ENCODE measurements around the gene POLR2J2. TPM values are rescaled to one million over a fixed set of nuclear protein-coding genes. Genes with fewer than 3 reads are reported as not detected.
"Not testable (repeated sequence)": the region's sequence is repeated elsewhere in the genome, so short reads cannot be mapped to it uniquely, and the experiment has no call there.

Gene POLR2J2
- polyA plus RNA-seq, 1 donor: 6.7 TPM

DNA sequence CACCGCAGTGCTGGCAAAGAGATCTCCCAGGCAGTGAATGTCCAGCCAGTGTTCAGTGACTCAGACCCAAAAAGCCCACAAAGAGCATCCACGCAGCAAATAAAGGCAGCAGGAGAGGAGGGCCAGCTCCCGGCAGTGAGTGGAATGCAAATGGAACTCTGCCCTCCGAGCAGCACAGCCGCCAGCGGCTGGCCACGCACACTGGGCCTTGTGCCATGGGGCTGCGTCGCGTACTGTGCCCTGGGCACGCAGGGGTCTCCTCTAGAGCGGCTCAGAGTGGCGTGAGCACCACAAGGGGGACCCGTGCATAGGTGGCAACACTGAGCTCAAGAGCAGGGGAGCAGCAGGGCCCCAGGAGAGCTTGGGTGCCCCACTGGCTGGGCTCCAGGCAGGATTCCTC is 3.9 kb downstream of the POLR2J2 start:
- not testable (repeated sequence) for DNase-seq

GRCh38 chr7:102666850-102667249 is 4.6 kb downstream of the POLR2J2 start:
- DNase-seq: not testable (repeated sequence)

- DNase-seq: not testable (repeated sequence)
Measured at GRCh38 chr7:102664765-102665164, 6.7 kb downstream of the POLR2J2 start.

- not testable (repeated sequence) for DNase-seq
Measured at GRCh38 chr7:102649924-102650323, 21.5 kb downstream of the POLR2J2 start, which contains the start of gene SPDYE2B. SPDYE2B (plus strand) TSS chr7:102650319; CDS start chr7:102652349, 2,030 bp downstream.

DNA sequence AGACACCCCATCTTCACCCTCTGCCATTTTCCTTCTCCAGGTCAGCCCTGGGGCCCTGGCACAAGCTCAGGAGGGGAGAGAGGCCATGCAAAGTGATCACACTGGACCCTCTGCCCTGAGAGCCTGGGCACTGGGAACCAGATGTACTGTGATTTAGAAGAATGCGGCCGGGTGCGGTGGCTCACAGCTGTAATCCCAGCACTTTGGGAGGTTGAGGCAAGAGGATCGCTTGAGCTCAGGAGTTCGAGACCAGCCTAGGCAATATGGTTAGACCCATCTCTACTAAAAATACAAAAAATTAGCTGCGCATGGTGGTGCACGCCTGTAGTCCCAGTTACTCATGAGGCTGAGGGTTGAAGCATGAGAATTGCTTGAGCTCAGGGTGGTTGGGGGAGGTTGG is 23.6 kb downstream of the POLR2J2 start:
- DNase-seq: not testable (repeated sequence)

DNA sequence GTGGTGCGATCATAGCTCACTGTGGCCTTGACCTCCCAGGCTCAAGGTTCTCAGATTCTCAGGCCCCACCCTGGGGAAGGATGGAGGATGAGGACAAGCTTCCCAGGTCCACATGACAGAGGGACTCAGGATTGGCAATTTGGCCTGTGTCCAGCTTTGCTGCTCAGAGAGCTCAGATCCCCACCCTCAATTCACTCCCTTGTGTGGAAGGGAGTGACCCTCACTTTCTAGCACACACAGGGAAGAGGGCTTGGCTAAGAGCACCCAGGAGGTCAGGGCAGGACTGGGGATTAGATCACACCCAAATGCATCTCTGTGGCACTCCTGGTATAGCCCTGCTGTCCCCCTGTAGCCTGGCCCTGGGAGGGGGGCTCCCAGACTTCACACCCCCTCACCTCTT is 28.1 kb downstream of the POLR2J2 start:
- DNase-seq: not testable (repeated sequence)

- not testable (repeated sequence) for DNase-seq
Measured at GRCh38 chr7:102642691-102643090, 28.8 kb downstream of the POLR2J2 start, which contains the start of gene UPK3BL1. UPK3BL1 (minus strand) TSS chr7:102642791; CDS start chr7:102642741, 50 bp downstream.

DNA sequence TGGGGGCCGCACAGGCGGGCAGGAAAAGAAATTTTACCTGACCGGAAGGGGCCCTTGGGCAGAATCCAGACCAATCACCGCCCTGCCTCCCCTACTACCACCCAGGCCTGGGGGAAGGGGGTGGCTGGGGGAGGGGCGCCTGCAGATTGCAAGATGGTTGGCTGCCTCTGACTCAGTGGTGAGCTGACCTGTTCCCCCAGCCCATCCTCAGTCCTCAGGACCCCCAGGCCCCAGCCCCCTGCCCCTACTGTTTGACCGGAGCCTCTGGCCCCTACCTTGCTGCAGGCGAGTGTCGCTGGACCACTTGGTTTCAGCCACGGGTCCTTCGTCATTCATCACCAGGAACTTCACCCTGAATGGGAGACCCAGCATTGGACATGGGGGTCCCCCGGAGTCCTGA is 32.6 kb downstream of the POLR2J2 start:
- DNase-seq: not testable (repeated sequence)

GRCh38 chr7:102636956-102637355 is 34.5 kb downstream of the POLR2J2 start:
- DNase-seq: not testable (repeated sequence)

GRCh38 chr7:102635354-102635753 is 36.1 kb downstream of the POLR2J2 start:
- DNase-seq: not testable (repeated sequence)

DNA sequence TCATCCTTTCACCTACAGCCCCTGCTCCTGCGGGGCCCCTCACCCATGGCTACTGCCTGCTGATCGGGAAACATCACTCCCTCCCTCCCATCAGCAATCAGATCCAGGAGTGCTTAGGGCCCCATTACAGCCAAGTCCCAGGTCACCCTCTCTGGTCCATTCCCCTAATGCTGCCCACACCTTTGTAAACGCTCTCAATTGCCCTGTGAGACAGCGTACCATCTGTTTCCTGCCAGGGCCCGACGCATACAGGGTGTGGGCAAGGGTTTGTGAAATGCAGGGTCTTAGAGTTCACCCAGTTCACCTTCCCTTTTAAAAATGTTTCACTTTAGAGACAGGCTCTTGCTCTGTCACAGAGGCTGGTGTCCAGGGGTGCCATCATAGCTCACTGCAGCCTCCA is 37.2 kb downstream of the POLR2J2 start:
- not testable (repeated sequence) for DNase-seq

GRCh38 chr7:102630622-102631021 is 40.8 kb downstream of the POLR2J2 start:
- DNase-seq: not testable (repeated sequence)

DNA sequence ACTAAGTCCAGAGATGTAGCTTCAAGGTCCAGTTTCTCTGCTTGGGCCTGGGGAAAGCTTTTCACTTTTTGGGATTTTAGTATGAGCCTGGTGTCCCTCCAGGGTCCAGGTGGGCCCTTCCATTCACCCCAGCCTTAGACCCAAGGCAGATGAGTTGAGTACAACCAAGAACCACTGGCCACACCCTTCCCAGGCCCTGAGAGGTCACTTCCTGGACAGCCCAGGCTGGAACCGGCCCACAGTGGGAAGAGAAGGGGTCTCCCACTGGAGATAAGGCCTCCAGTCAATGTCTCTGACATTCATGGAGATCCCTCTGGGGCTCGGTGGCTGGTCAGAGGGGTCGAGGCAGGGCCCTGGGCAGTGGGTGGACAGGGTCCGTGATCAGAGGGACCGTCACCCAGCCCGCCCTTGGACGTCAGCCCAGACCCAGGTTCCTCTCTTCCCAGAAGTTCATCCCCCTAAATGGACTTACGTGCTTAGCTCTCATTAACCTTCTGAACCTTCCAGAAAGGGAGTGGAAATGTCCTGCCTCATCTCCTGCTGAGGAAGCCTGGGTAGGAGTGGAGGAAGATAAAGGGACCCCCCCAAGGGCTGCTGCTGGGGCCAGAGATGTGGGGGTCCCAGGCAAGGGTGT is 44.1 kb downstream of the POLR2J2 start:
- not testable (repeated sequence) for DNase-seq

GRCh38 chr7:102618122-102618521 is 53.3 kb downstream of the POLR2J2 start:
- DNase-seq: not testable (repeated sequence)

DNA sequence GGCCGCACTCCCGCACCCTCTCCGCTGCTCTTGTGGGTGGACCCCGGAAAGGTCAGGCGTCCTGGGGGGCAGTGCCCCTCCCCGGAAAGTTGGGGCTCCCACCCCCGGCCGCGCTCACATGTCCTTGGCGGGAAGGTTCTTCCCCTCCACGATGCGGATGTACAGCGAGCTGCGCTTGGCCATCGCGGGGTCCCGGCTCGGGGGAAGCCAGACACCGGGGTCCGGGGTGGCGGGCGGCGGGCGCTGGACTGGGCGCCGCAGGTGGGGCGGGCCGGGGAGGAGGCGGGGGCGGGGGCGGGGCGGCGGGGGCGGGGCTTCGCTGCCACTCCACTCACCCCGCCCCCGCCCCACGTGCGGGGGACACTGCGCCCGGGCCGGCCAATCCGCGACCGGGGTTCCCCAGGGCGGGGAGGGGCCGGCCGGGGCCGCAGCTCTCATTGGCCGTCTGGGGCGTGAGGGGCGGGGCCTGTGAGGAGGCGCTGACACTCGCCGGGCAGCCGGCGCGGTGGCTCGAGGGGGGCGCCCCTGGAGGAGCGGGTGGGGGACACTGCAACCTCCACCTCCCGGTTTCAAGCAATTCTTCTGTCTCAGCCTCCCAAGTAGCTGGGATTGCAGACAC is 54.8 kb downstream of the POLR2J2 start, which contains the start of gene RASA4:
RASA4 (minus strand) TSS at position 250 of the 619 bp plus-strand sequence; CDS start at position 183, 67 bp downstream.
- DNase-seq: peak; percentile 52

Other genes with a start within 250 kb of the POLR2J2 start
- gene ORAI2, start 238.1 kb downstream of the POLR2J2 start, polyA plus RNA-seq (ENCODE audit: insufficient read length): 10.0 TPM
- 8.9 TPM for gene ALKBH4, start 206.8 kb downstream of the POLR2J2 start, polyA plus RNA-seq (ENCODE audit: insufficient read length)
- 11.7 TPM for gene LRWD1, start 206.7 kb downstream of the POLR2J2 start, polyA plus RNA-seq (ENCODE audit: insufficient read length)
- gene POLR2J, start 192.7 kb downstream of the POLR2J2 start, polyA plus RNA-seq (ENCODE audit: insufficient read length): 33.3 TPM
- gene RASA4B, start 153.9 kb downstream of the POLR2J2 start, polyA plus RNA-seq (ENCODE audit: insufficient read length): 37.1 TPM
- 18.4 TPM for gene UPK3BL2, start 128.0 kb downstream of the POLR2J2 start, polyA plus RNA-seq (ENCODE audit: insufficient read length)
- 14.8 TPM for gene SPDYE2, start 120.4 kb downstream of the POLR2J2 start, polyA plus RNA-seq (ENCODE audit: insufficient read length)
- 75.4 TPM for gene POLR2J3, start 99.1 kb downstream of the POLR2J2 start, polyA plus RNA-seq (ENCODE audit: insufficient read length)
- gene RASA4, start 54.9 kb downstream of the POLR2J2 start, polyA plus RNA-seq (ENCODE audit: insufficient read length): 82.0 TPM
- gene UPK3BL1, start 28.9 kb downstream of the POLR2J2 start, polyA plus RNA-seq (ENCODE audit: insufficient read length): 30.9 TPM
- 5.1 TPM for gene SPDYE2B, start 21.3 kb downstream of the POLR2J2 start, polyA plus RNA-seq (ENCODE audit: insufficient read length)
- 6.5 TPM for gene FAM185A, start 77.3 kb upstream of the POLR2J2 start, polyA plus RNA-seq (ENCODE audit: insufficient read length)
- 26.4 TPM for gene LRRC17, start 241.3 kb upstream of the POLR2J2 start, polyA plus RNA-seq (ENCODE audit: insufficient read length)

Measured in hindlimb muscle (tissue), 1 donor.